ENCODE data around the gene ELMO2. TPM values are rescaled to one million over a fixed set of nuclear protein-coding genes. Genes with fewer than 3 reads are reported as not detected.

ELMO2 gene
- total and polyA plus RNA-seq, 2 of the 4 experiments (the other 2 are of a cell fraction): 29.2 to 52.7 TPM

- Histone ChIP-seq H3K79me1 (ENCODE audit: low read depth in 1 of 2, low read length in 2 of 2) (peaks cover 39 to 81% of the 10 kb centered on the region in 2 experiments), H3K4me3 (ENCODE audit: insufficient read depth, low read depth, low read length) (no peak overlapping the region), H2AFZ (replicated peaks; ENCODE audit: low read length, poor library complexity) (no peak overlapping the region), H3K4me1 (ENCODE audit: control insufficient read depth, insufficient read depth, low read length) (peaks cover 18% of the 10 kb centered on the region), H2BK5ac (ENCODE audit: low read depth, low read length, poor library complexity, severe bottlenecking) (no peak overlapping the region), H2BK20ac (ENCODE audit: low read depth, low read length) (no peak overlapping the region), H3K27me3 (ENCODE audit: control insufficient read depth, insufficient read depth, low read length) (no peaks in the 10 kb centered on the region), H3K27ac (ENCODE audit: insufficient read depth, low read length) (no peak overlapping the region), H3K4ac (ENCODE audit: low read depth, low read length) (no peak overlapping the region), H3K9me3 (ENCODE audit: control insufficient read depth, insufficient read depth, low read length) (no peaks in the 10 kb centered on the region), H2BK120ac (ENCODE audit: low read depth, low read length) (no peak overlapping the region), H2AK5ac (ENCODE audit: low read depth, low read length) (no peak overlapping the region), H4K8ac (ENCODE audit: low read depth in 2 of 2, low read length in 2 of 2) (no peak overlapping the region), H3K4me2 (ENCODE audit: low read depth, low read length) (no peak overlapping the region), H3K14ac (replicated peaks; ENCODE audit: low read depth, low read length) (no peak overlapping the region), H3K36me3 (ENCODE audit: control insufficient read depth, insufficient read depth, low read length) (peaks cover 11% of the 10 kb centered on the region), H2BK15ac (ENCODE audit: low read depth, low read length) (no peak overlapping the region), H3K9ac (ENCODE audit: low read depth, low read length) (no peak overlapping the region), H4K20me1 (ENCODE audit: insufficient read depth, low read length) (peaks cover 30% of the 10 kb centered on the region), H3K9me1 (ENCODE audit: insufficient read depth, low read length) (peaks cover 36% of the 10 kb centered on the region), H3K56ac (ENCODE audit: extremely low read depth, insufficient read depth, low read length) (no peak overlapping the region), H3K18ac (ENCODE audit: low read depth, low read length) (no peak overlapping the region), H3K23ac (ENCODE audit: low read depth, low read length) (no peak overlapping the region), H4K91ac (ENCODE audit: insufficient read depth, low read depth, low read length) (no peak overlapping the region), H4K5ac (ENCODE audit: low read depth, low read length) (no peak overlapping the region), H2AK9ac (replicated peaks; ENCODE audit: low read depth, low read length, poor library complexity) (no peak overlapping the region)
- TF ChIP-seq MAZ (IDR thresholded peaks at IDR 0.05; ENCODE audit: borderline replicate concordance, low read depth, low read length): no peak
- no peak for TF ChIP-seq MAFK (IDR thresholded peaks at IDR 0.05; ENCODE audit: low read depth, low read length)
- TF ChIP-seq SMC3 (IDR thresholded peaks at IDR 0.05; ENCODE audit: low read depth, low read length): no peak
- no peak for TF ChIP-seq NFE2L2 (IDR thresholded peaks at IDR 0.05; ENCODE audit: low read depth, low read length)
- ATAC-seq (ENCODE audit: low read depth) (no peak), DNase-seq (no peak)
- WGBS, 2 experiments (ENCODE audit: extremely low coverage in 2 of 2, insufficient read length in 1 of 2): 86% methylated on average over 2 of the region's 3 CpGs; no CpG with 5 or more reads in 1 of the 2 experiments
- dilution Hi-C loops (cut with HindIII; ENCODE audit: low sequenced_read_pairs, unreplicated experiment) (no loop called here), in situ Hi-C loops (cut with MboI; ENCODE audit: low sequenced_read_pairs) (no loop called here), intact Hi-C loops (cut with micrococcal nuclease) (no loop called here)
- ChIA-PET POLR2A (ENCODE audit: unreplicated experiment) (interaction anchor here (0.6 kb wide), 1 partner anchor 35 kb away, joined by 3 read pairs; no protein-coding TSS in a partner anchor), CTCF (no interaction called here)
- no TSS peak for BruUV-seq (replicated peaks)
Observed at GRCh38 chr20:46398963-46399362, 7.5 kb downstream of the ELMO2 start.
